OCI-LY3 (cell line): ENCODE measurements around the gene ABCA2.

ENCODE experiments used
- EZH2phosphoT487 ChIP-seq: fragments of 200-600 bp; shearing (Covaris generic); IDR thresholded peaks from 2 replicates; pipeline ENCODE4 v1.6.1; 2018; ENCODE audit warnings: antibody characterized with exemption, mixed run types, low read depth
- TF ChIP-seq, protein P1 (sequence below): fragments of 200-600, 300-600 bp; sonication (generic); IDR thresholded peaks from 2 replicates; pipeline ENCODE4 v1.5.1; 2014; ENCODE audit warnings: antibody characterized with exemption, low read length, low read depth

DNA sequence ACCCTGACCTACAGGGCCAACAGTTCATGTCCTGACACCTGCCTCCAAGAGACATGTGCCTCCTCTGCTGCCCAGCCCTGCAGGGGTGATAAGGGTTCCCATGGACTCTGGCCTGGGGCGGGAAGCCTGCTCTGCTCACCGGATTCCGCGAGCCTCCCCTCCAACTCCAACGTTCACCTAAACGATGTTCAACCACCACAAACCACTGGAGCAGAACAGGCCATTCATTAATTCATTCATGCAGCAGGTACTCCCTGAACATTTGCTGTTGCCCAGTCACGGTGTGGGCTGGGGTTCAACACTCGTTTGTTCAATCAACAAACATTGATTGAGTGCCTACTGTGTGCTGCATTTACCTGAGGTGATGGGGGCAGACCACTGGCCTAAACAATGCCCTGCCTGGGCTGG is 46.0 kb upstream of the ABCA2 start:
- TF ChIP-seq, protein P1, sequence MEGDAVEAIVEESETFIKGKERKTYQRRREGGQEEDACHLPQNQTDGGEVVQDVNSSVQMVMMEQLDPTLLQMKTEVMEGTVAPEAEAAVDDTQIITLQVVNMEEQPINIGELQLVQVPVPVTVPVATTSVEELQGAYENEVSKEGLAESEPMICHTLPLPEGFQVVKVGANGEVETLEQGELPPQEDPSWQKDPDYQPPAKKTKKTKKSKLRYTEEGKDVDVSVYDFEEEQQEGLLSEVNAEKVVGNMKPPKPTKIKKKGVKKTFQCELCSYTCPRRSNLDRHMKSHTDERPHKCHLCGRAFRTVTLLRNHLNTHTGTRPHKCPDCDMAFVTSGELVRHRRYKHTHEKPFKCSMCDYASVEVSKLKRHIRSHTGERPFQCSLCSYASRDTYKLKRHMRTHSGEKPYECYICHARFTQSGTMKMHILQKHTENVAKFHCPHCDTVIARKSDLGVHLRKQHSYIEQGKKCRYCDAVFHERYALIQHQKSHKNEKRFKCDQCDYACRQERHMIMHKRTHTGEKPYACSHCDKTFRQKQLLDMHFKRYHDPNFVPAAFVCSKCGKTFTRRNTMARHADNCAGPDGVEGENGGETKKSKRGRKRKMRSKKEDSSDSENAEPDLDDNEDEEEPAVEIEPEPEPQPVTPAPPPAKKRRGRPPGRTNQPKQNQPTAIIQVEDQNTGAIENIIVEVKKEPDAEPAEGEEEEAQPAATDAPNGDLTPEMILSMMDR = no peak
- TF ChIP-seq EZH2phosphoT487 = no peak
